GM23338 (cell line): ENCODE measurements around the gene CPAMD8. TPM values are rescaled to one million over a fixed set of nuclear protein-coding genes. Genes with fewer than 3 reads are reported as not detected.

Source experiments
- ATAC-seq: fragments of 200-7000 bp; cut with Tn5 transposase; 3 replicates; pipeline ENCODE4 v1.9.1; 2020
- DNase-seq: peaks from one replicate; pipeline ENCODE4 v3.0.0-alpha.2; 2015; ENCODE audit warnings: low spot score
- H2AFZ ChIP-seq: fragments of 200-600 bp; sonication (generic); 2 replicates; pipeline ENCODE4 v1.8.0; 2016; ENCODE audit warnings: antibody characterized with exemption, mild to moderate bottlenecking, moderate library complexity
- H3F3A ChIP-seq: fragments of 200-600 bp; sonication (generic); replicated peaks from 2 replicates; pipeline ENCODE4 v1.8.0; 2017; ENCODE audit warnings: antibody characterized with exemption, mixed run types, low read depth
- H3K27ac ChIP-seq: fragments of 200-600 bp; sonication (generic); 2 replicates; pipeline ENCODE4 v1.6.1; 2016; ENCODE audit warnings: low read depth
- H3K27me3 ChIP-seq: fragments of 200-600 bp; sonication (generic); 2 replicates; pipeline ENCODE4 v1.8.0; 2016; ENCODE audit warnings: mild to moderate bottlenecking, mixed run types, moderate library complexity; ENCODE audit not compliant: insufficient read depth
- H3K36me3 ChIP-seq: fragments of 200-600 bp; sonication (generic); 2 replicates; pipeline ENCODE4 v1.8.0; 2016; ENCODE audit warnings: mild to moderate bottlenecking; ENCODE audit not compliant: insufficient read depth
- H3K4me1 ChIP-seq: fragments of 200-600 bp; sonication (generic); 2 replicates; pipeline ENCODE4 v1.8.0; 2016; ENCODE audit warnings: mild to moderate bottlenecking, moderate library complexity; ENCODE audit not compliant: insufficient read depth
- H3K4me2 ChIP-seq: fragments of 200-600 bp; sonication (generic); 2 replicates; pipeline ENCODE4 v1.7.1; 2017; ENCODE audit warnings: mixed run types
- H3K4me3 ChIP-seq: fragments of 200-600 bp; sonication (generic); 2 replicates; pipeline ENCODE4 v1.6.1; 2016; ENCODE audit warnings: mixed run types
- H3K79me2 ChIP-seq: fragments of 200-600 bp; sonication (generic); replicated peaks from 2 replicates; pipeline ENCODE4 v1.8.0; 2017; ENCODE audit warnings: mild to moderate bottlenecking; ENCODE audit not compliant: insufficient read depth
- H3K9me2 ChIP-seq: fragments of 200-600 bp; sonication (generic); 2 replicates; pipeline ENCODE4 v1.8.0; 2017; ENCODE audit not compliant: insufficient read depth
- H4K20me1 ChIP-seq: fragments of 200-600 bp; sonication (generic); replicated peaks from 2 replicates; pipeline ENCODE4 v1.8.0; 2017; ENCODE audit warnings: mild to moderate bottlenecking; ENCODE audit not compliant: insufficient read depth
- H3K27ac Mint-ChIP-seq: 2 replicates; pipeline ENCODE4 v1.8.0; 2020; ENCODE audit warnings: inconsistent platforms, mild to moderate bottlenecking, moderate library complexity, mixed read lengths
- H3K27me3 Mint-ChIP-seq: 3 replicates; pipeline ENCODE4 v1.8.0; 2022; ENCODE audit warnings: low read depth, mild to moderate bottlenecking, moderate library complexity, mixed read lengths, inconsistent platforms; ENCODE audit not compliant: insufficient read depth, poor library complexity
- H3K36me3 Mint-ChIP-seq: 3 replicates; pipeline ENCODE4 v1.8.0; 2021; ENCODE audit warnings: low read depth, mild to moderate bottlenecking, inconsistent platforms, moderate library complexity, mixed read lengths
- H3K4me1 Mint-ChIP-seq: 3 replicates; pipeline ENCODE4 v1.8.0; 2020; ENCODE audit warnings: mild to moderate bottlenecking, inconsistent platforms, mixed read lengths
- H3K4me3 Mint-ChIP-seq: 3 replicates; pipeline ENCODE4 v1.8.0; 2021; ENCODE audit warnings: moderate library complexity, mild to moderate bottlenecking, inconsistent platforms, mixed read lengths
- H3K9me3 Mint-ChIP-seq: 3 replicates; pipeline ENCODE4 v1.8.0; 2020; ENCODE audit warnings: moderate library complexity, mild to moderate bottlenecking, inconsistent platforms, mixed read lengths
- CREB1 ChIP-seq: fragments of 250-450 bp; sonication (Bioruptor Pico); IDR thresholded peaks from 2 replicates; pipeline ENCODE4 v1.5.0; 2020; ENCODE audit warnings: low read depth, mild to moderate bottlenecking, moderate library complexity
- CTCF ChIP-seq, 2 experiments: fragments of 200-600 bp in 1 of 2; sonication (generic) in 1 of 2; conservative IDR thresholded peaks; 2 replicates each; pipeline versions ENCODE4 v1.5.1 to v1.6.1; 2016 to 2017; ENCODE audit warnings: antibody characterized with exemption in 2 of 2, low read depth in 2 of 2, mild to moderate bottlenecking in 2 of 2, moderate library complexity in 1 of 2
- ETS1 ChIP-seq: IDR thresholded peaks from 2 replicates; pipeline ENCODE4 v1.6.1; 2016; ENCODE audit warnings: antibody characterized with exemption
- EZH2 ChIP-seq: fragments of 200-600 bp; sonication (generic); IDR thresholded peaks from one replicate; pipeline ENCODE4 v1.8.0; 2017; ENCODE audit warnings: antibody characterized with exemption, mild to moderate bottlenecking, low read depth; ENCODE audit not compliant: unreplicated experiment
- EZH2phosphoT487 ChIP-seq: fragments of 200-600 bp; sonication (generic); IDR thresholded peaks from one replicate; pipeline ENCODE4 v1.8.1; 2018; ENCODE audit warnings: antibody characterized with exemption; ENCODE audit not compliant: unreplicated experiment
- JUNB ChIP-seq: IDR thresholded peaks from one replicate; pipeline ENCODE4 v1.6.1; 2016; ENCODE audit warnings: antibody characterized with exemption; ENCODE audit not compliant: unreplicated experiment
- NANOG ChIP-seq: IDR thresholded peaks from 2 replicates; pipeline ENCODE4 v1.6.1; 2016; ENCODE audit warnings: antibody characterized with exemption, borderline replicate concordance
- POLR2AphosphoS5 ChIP-seq: IDR thresholded peaks from 2 replicates; pipeline ENCODE4 v1.6.1; 2016; ENCODE audit warnings: antibody characterized with exemption, low read depth
- REST ChIP-seq: IDR thresholded peaks from one replicate; pipeline ENCODE4 v1.6.1; 2018; ENCODE audit warnings: antibody characterized with exemption; ENCODE audit not compliant: unreplicated experiment
- STAT1 ChIP-seq: IDR thresholded peaks from one replicate; pipeline ENCODE4 v1.6.1; 2016; ENCODE audit warnings: antibody characterized with exemption; ENCODE audit not compliant: unreplicated experiment
- ZNF114 ChIP-seq: fragments of 250-450 bp; sonication (Bioruptor Pico); IDR thresholded peaks from 2 replicates; pipeline ENCODE4 v1.5.0; 2020; ENCODE audit warnings: mild to moderate bottlenecking, moderate library complexity
- ZNF462 ChIP-seq: fragments of 250-450 bp; sonication (Bioruptor Pico); IDR thresholded peaks from 2 replicates; pipeline ENCODE4 v1.5.0; 2020; ENCODE audit warnings: mild to moderate bottlenecking, moderate library complexity
- polyA plus RNA-seq: library from polyadenylated mRNA; unstranded; fragments of >200 nt; fragmentation: Nextera tagmentation; extraction: Ambion mirVana; gene quantifications from 2 replicates; pipeline ENCODE4 v1.2.1, GENCODE V29; 2016
- total RNA-seq: library from RNA; depleted of rRNA; stranded (reverse); fragments of >200 nt; shearing (Covaris generic); gene quantifications from 2 replicates; pipeline ENCODE4 v1.2.3, GENCODE V29; 2014

Gene CPAMD8
- total and polyA plus RNA-seq, 2 experiments from 2014 or later = 4.4 to 11.8 TPM

- TF ChIP-seq REST (no peak), CTCF (conservative IDR thresholded peaks at IDR 0.05; ENCODE audit: low read depth in 2 of 2) (no peak), CREB1 (no peak), EZH2 (no peak), JUNB (no peak), NANOG (no peak), POLR2AphosphoS5 (no peak), ETS1 (no peak)
Observed at GRCh38 chr19:17070912-17071311, 44.3 kb upstream of the CPAMD8 start (continued).

- Histone ChIP-seq H3K79me2 (peaks cover 41% of the 10 kb centered on the region), H3K36me3 (peaks cover 11% of the 10 kb centered on the region), H2AFZ (no peak overlapping the region), H3F3A (peaks cover 6% of the 10 kb centered on the region; the same call in 1 of the 2 replicates), H3K9me2 (no peaks in the 10 kb centered on the region), H3K27me3 (no peaks in the 10 kb centered on the region), H3K4me2 (no peak overlapping the region), H3K4me1 (peaks cover 15% of the 10 kb centered on the region; the same call in 1 of the 2 replicates), H3K27ac (no peak overlapping the region), H4K20me1 (peaks cover 26% of the 10 kb centered on the region), H3K4me3 (no peak overlapping the region)
- Mint-ChIP-seq H3K27me3 (peaks cover 15% of the 10 kb centered on the region), H3K27ac (no peak overlapping the region), H3K4me1 (peaks cover 43% of the 10 kb centered on the region), H3K36me3 (peaks cover 56% of the 10 kb centered on the region), H3K9me3 (no peaks in the 10 kb centered on the region), H3K4me3 (no peak overlapping the region; the same call in 2 of the 3 replicates)
- DNase-seq (no peak), ATAC-seq (no peak)
- no peak for TF ChIP-seq EZH2phosphoT487
- no peak for TF ChIP-seq STAT1
- no peak for TF ChIP-seq ZNF462
- TF ChIP-seq NANOG = no peak
- no peak for TF ChIP-seq CREB1
- no peak for TF ChIP-seq ZNF114
- TF ChIP-seq ETS1 = no peak
- no peak for TF ChIP-seq JUNB
Observed at GRCh38 chr19:17070421-17070820, 43.8 kb upstream of the CPAMD8 start.
